HG03469 (cell line): ENCODE results near the gene VWA5B1.
A peak's percentile ranks its signal among the peaks of the same experiment; 100 is the strongest.

ENCODE experiments used
- ATAC-seq: cut with Tn5 transposase; IDR thresholded peaks from one replicate; pipeline ENCODE4 v1.9.1; 2021; ENCODE audit warnings: mild to moderate bottlenecking, moderate library complexity, moderate number of reproducible peaks; ENCODE audit not compliant: unreplicated experiment

Gene VWA5B1

DNA sequence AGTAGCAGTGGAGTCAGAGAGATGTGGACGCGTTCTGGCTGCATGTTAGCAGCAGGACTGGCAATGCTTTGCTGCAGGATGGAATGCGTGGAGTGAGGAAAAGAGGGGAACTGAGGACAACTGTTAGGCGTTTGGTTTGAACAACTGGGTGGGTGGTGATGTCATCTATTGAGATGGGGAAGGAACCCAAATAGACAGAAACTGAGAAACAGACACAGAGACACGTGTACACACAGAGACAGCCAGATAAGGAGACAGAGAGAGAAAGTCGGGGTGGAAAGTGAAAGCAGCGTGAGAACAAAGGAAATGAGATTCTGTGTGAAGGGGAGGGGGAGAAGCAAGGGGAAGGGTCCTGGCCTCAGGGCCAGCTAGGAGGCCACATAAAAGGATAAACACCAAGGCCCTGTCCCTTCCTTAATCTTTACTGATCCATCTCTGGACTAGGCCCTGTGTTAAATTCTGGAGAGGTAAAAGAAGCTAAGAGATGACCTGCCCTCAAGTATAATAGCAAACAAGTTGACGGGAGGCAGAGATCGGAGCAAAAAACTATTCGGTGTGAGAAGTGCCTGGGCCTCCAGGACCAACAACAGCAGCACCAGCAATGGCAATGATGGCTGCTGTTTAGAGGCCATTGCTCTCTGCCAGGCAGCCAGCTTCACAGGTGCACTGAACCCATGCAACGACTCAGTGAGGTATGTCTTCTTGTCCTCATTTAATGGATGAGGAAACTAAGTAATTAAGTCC, 31.6 kb downstream of the VWA5B1 start:
- peak; percentile 46 for ATAC-seq

DNA sequence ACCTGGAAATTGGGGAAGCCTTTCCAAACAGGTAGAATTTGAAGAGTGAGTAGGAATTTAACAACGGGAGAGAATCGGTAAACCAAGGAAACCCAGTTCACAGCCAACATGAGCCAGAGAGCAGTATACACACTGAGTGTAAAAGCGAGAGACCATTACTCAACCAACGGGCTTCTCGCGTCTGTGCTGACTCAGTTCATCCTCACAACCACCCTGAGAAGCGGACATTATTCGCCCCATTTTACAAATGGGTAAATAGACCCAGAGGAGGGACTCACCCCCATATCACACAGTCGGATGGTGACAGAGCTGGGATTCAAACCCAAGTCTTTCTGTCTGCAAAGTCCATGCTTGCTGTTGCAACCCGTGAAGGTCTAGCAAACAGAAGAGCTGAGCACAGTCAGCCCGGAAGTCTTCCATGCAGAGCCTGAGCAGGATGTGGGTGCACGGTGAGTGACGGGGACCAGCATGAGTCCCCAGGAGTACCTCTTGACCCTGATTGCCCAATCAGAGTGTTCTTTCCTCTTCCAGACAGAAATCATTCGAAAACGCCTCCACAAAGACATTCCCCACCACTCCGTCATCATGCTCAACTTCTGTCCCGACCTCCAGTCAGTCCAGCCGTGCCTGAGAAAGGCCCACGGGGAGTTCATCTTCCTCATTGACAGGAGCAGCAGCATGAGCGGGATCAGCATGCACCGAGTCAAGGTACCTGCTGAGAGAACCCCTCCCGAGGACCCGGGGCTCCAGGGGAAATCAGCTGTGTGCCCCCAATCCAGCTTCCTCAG, 32.3 kb downstream of the VWA5B1 start:
- ATAC-seq = no peak

DNA sequence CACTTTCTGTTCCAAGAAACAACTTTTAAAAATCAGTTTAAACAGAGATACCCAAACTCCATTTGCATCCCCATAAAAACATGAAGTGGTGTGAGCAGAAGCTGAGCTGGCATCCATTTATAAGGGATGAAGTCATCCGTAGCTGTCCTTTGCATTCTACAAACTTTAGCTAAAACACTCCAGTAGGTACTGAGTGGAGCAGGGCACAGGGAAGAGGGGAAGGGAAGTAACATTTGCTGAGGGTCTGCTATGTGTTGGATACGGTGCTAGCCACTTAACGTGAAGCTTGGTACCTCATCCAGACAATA, 32.9 kb downstream of the VWA5B1 start:
- ATAC-seq = no peak

DNA sequence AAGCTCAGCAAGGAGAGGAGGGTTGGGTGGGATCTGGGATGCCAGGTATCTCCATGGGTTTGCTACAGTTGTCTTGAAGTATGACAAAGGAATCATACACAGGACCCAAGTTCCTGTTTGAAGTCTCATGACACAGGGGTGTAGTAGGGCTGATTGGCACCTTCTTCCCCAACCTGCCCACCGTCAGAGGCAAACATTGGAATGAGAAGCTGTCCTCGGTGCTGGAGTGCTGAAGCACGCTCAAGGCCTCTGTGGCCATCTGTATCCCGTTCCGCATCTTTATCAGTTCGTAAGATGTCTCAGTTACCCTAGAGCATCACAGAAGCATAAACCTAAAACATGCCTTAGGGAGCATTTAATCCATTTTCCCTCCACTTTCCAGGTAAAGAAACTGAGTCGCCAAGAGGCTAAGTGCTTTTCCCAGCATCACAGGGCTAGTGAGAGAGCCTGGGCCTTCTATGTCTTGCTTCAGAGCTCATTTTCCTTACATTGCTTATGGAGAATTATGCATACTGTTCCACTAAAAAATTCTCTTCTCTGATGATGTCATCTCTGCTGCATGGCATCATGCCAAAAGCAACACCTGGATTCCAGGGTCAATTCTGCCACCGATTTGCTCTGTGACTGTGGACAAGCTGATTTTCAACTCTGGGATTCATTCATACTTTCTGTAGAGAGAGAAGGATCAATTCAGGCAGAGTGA, 34.2 kb downstream of the VWA5B1 start:
- ATAC-seq = no peak

GRCh38 chr1:20325407-20325843, 34.8 kb downstream of the VWA5B1 start:
- no peak for ATAC-seq

- no peak for ATAC-seq
These were observed 35.3 kb downstream of the VWA5B1 start for GRCh38 chr1:20325844-20326420.

- ATAC-seq = no peak
These were observed 36.8 kb downstream of the VWA5B1 start for GRCh38 chr1:20327467-20327866.

- no peak for ATAC-seq
These were observed 37.5 kb downstream of the VWA5B1 start for GRCh38 chr1:20328201-20328600.

DNA sequence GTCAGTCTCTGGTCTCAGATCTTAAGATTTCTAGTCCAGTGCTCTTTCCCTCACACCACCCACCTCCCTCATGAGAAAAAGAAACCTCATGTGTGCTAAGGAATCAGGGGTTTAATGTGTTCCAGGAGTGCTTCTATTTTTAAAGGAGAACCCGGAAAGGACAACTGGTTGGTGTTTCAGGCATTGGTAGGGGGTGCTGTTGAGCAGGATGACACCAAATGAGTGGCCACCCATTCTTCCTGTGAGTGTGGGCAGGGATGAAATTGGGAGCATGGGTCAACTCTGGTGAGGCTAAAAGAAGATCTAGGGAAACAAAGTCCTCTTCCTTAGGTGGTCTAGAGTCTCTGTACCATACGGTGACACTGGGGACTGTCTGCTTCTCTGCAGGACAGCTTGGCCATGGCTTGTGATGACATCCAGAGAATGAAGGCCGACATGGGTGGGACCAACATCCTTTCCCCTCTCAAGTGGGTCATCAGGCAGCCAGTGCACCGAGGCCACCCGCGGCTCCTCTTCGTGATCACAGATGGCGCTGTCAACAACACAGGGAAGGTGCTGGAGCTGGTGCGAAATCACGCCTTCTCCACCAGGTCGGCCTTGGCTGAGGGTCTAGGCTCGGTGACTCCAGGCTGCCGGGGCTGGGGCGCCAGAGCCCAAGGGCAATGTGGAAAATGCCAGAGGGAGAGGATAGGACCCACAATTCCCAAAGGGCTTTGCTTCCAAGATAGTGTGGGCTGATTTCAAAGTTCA, 39.3 kb downstream of the VWA5B1 start:
- ATAC-seq = no peak

- ATAC-seq = no peak
These were observed 43.4 kb downstream of the VWA5B1 start for GRCh38 chr1:20334103-20334502.

- no peak for ATAC-seq
These were observed 45.5 kb downstream of the VWA5B1 start for GRCh38 chr1:20336105-20336605.

- no peak for ATAC-seq
These were observed 46.9 kb downstream of the VWA5B1 start for GRCh38 chr1:20337581-20337980.

GRCh38 chr1:20339811-20340457, 49.3 kb downstream of the VWA5B1 start:
- no peak for ATAC-seq

DNA sequence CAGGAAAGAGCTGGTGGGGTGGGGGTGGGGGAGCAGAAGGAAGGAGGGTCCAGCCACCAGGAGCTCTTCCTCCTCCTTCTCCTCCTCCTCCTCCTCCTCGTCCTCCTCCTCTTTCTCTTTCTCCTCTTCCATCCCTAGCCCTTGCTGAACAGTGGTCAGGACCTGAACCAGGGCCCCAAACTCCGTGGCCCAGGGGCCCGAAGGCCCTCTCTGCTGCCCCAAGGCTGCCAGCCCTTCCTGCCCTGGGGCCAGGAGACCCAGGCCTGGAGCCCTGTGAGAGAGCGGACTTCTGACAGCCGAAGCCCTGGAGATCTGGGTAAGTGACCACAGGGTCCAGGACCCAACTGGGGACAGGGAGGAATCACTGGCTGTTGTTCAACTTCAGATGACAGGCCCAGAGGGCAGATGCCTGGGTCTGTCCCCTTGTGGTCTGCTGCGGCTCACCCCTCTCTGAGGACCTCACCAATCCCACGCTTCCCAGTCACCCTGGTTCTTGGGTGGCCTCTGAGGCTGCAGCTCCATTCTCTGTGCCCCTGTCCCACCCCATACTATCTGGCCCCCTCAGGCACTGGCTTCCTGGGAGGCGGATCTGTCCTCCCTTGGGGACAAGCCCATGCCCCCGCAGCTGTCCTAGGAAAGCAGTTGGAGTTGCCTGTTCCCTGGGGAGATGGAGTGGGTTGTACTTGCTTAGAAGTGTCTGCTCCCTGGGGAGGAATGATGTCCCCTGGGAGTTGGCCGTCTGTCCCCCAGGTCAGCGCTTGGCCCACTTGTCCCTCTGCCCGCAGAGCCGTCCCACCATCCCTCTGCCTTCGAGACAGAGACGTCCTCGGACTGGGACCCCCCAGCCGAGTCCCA, 51.8 kb downstream of the VWA5B1 start:
- ATAC-seq = no peak

DNA sequence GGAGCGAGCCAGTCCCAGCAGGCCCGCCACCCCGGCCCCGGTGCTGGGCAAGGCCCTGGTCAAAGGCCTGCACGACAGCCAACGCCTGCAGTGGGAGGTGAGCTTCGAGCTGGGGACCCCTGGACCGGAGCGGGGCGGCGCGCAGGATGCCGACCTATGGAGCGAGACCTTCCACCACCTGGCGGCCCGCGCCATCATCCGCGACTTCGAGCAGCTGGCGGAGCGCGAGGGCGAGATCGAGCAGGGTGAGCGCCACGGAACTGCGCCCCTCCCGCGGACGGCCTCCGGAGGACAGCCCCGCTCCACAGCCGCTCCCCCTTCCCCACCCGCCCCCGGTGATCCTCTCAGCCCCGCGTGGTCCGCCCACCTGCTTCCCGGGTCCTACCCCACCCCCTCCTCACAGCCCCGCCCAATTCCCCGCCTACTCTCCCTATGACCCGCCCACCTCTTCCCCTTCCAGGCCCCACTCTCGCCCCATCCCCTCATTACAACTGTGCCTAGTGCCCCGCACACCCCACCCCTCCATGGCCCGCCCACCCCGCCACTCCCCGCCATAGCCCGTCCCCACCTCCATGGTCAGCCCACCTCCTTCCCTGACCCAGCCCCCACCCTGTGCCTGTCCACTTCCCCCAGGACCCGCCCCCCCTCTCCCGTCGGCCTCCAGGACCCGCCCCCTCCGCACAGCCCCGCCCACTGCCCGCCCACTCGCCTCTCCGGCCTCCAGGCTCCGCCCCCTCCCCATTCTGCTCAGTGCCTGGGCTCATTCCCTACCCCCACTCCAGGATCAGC, 52.7 kb downstream of the VWA5B1 start:
- ATAC-seq = no peak

DNA sequence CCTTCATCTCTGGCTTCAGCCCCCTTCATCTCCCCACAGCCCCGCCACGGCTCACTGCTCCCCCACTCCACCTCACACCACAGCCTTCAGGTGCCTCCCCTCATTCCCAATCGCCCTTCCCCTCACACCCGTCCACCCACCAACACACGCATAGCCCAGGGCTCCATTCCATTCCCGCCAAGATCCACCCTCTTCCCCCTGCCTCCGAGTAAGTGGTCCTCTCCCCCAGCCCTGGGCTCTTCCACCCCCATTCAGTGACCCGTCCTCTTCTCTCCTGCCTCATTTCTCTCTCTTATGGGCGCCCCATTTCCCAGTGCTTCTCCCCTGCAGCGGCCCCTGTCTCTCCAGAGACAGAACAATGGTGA, 53.2 kb downstream of the VWA5B1 start:
- no peak for ATAC-seq

DNA sequence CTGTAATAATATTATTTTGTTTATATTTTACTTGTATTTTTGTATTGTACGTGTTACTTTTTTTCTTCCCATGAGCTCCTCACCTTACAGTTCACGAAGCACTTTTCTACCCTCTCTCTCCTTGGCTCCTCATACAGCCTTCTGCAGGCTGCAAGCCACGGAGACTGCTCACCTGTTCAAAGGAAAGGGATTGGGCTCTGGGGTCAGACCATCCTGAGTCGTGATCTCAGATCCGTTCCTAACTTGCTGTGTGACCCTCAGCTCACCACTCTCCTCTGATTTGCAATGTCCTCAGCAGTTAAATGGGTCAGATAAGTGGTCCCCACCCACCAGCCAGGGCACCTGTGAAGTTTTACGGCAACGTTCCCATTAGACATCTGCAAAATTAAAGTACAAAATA, 54.1 kb downstream of the VWA5B1 start:
- ATAC-seq = no peak

- no peak for ATAC-seq
These were observed 54.7 kb downstream of the VWA5B1 start for GRCh38 chr1:20345419-20345818.
